HCT116 (cell line): ENCODE data around the gene SEMA6B.

ENCODE experiments used
- TF ChIP-seq, protein P1 (sequence below), 3 experiments: fragments of 200-600 bp in 1 of 3; sonication (generic) in 1 of 3; IDR thresholded peaks in 2 of 3; conservative IDR thresholded peaks in 1 of 3; 2 replicates each; pipeline ENCODE4 v1.5.1; 2012 to 2017; ENCODE audit warnings: low read depth in 2 of 3, low read length in 2 of 3, antibody characterized with exemption in 1 of 3, borderline replicate concordance in 1 of 3, control low read depth in 1 of 3, mild to moderate bottlenecking in 1 of 3, mixed read lengths in 1 of 3, mixed run types in 1 of 3, moderate library complexity in 1 of 3; ENCODE audit not compliant: insufficient read depth in 1 of 3
- TF ChIP-seq, protein P2 (sequence below): IDR thresholded peaks from 2 replicates; pipeline ENCODE4 v1.6.1; 2012; ENCODE audit warnings: low read depth

DNA sequence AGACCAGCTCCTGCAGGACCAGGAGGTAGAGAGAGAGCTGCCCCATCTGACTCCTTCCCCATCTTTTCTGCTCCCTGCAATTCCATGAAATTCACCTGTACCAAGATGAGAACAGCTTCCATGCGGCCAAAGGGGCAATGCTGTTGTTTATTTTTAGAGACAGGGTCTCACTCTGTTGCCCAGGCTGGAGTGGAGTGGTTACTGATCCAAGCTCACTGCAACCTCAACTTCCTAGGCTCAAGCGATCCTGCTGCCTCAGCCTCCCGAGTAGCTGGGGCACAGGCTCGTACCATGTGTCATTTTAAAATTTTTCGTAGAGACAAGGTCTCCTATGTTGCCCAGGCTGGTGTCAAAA, 37.6 kb downstream of the SEMA6B start:
- TF ChIP-seq, protein P1, sequence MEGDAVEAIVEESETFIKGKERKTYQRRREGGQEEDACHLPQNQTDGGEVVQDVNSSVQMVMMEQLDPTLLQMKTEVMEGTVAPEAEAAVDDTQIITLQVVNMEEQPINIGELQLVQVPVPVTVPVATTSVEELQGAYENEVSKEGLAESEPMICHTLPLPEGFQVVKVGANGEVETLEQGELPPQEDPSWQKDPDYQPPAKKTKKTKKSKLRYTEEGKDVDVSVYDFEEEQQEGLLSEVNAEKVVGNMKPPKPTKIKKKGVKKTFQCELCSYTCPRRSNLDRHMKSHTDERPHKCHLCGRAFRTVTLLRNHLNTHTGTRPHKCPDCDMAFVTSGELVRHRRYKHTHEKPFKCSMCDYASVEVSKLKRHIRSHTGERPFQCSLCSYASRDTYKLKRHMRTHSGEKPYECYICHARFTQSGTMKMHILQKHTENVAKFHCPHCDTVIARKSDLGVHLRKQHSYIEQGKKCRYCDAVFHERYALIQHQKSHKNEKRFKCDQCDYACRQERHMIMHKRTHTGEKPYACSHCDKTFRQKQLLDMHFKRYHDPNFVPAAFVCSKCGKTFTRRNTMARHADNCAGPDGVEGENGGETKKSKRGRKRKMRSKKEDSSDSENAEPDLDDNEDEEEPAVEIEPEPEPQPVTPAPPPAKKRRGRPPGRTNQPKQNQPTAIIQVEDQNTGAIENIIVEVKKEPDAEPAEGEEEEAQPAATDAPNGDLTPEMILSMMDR (IDR thresholded peaks at IDR 0.05 in 2 of 3, conservative IDR thresholded peaks at IDR 0.05 in 1 of 3; ENCODE audit: borderline replicate concordance in 1 of 3, insufficient read depth in 1 of 3, low read depth in 2 of 3, low read length in 2 of 3): no peak
- TF ChIP-seq, protein P2, sequence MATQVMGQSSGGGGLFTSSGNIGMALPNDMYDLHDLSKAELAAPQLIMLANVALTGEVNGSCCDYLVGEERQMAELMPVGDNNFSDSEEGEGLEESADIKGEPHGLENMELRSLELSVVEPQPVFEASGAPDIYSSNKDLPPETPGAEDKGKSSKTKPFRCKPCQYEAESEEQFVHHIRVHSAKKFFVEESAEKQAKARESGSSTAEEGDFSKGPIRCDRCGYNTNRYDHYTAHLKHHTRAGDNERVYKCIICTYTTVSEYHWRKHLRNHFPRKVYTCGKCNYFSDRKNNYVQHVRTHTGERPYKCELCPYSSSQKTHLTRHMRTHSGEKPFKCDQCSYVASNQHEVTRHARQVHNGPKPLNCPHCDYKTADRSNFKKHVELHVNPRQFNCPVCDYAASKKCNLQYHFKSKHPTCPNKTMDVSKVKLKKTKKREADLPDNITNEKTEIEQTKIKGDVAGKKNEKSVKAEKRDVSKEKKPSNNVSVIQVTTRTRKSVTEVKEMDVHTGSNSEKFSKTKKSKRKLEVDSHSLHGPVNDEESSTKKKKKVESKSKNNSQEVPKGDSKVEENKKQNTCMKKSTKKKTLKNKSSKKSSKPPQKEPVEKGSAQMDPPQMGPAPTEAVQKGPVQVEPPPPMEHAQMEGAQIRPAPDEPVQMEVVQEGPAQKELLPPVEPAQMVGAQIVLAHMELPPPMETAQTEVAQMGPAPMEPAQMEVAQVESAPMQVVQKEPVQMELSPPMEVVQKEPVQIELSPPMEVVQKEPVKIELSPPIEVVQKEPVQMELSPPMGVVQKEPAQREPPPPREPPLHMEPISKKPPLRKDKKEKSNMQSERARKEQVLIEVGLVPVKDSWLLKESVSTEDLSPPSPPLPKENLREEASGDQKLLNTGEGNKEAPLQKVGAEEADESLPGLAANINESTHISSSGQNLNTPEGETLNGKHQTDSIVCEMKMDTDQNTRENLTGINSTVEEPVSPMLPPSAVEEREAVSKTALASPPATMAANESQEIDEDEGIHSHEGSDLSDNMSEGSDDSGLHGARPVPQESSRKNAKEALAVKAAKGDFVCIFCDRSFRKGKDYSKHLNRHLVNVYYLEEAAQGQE: no peak
